A673 (cell line): ENCODE results near the gene WFDC1. TPM values are rescaled to one million over a fixed set of nuclear protein-coding genes. Genes with fewer than 3 reads are reported as not detected.

ENCODE experiments used
- BruUV-seq: library from RNA; stranded (reverse); fragments of 400-500 nt; replicated peaks from 2 replicates; lab custom pipeline; 2021; lab: Mats Ljungman, UMichigan
- CTCF ChIA-PET: fragments of 300-600 bp; sonication (Branson Sonifier 250); formaldehyde crosslinking; loops from one replicate; lab custom pipeline; 2022; ENCODE audit warnings: antibody characterized with exemption; lab: Charles Lee
- POLR2A ChIA-PET: fragments of 300-600 bp; sonication (Branson Sonifier 250); formaldehyde crosslinking; loops from one replicate; lab custom pipeline; 2022; ENCODE audit warnings: antibody characterized with exemption; ENCODE audit not compliant: low non-redundant PET; lab: Charles Lee
- DNase-seq: peaks from one replicate; pipeline ENCODE4 v3.0.0-alpha.2; 2015; ENCODE audit warnings: low spot score
- H3K27ac ChIP-seq: fragments of 200-600 bp; sonication (generic); 2 replicates; pipeline ENCODE4 v1.5.1; 2016; ENCODE audit warnings: mixed run types, low read depth, mild to moderate bottlenecking, mixed read lengths, antibody characterized with exemption, low read length; ENCODE audit not compliant: poor library complexity, severe bottlenecking
- H3K27me3 ChIP-seq: fragments of 200-600 bp; sonication (generic); replicated peaks from 2 replicates; pipeline ENCODE4 v1.6.1; 2017; ENCODE audit warnings: mixed run types, low read depth, mild to moderate bottlenecking, mixed read lengths, antibody characterized with exemption, low read length; ENCODE audit not compliant: insufficient read depth, poor library complexity
- H3K36me3 ChIP-seq: fragments of 200-600 bp; sonication (generic); 2 replicates; pipeline ENCODE4 v1.6.1; 2016; ENCODE audit warnings: mixed run types, mild to moderate bottlenecking, mixed read lengths, antibody characterized with exemption, low read length; ENCODE audit not compliant: insufficient read depth, poor library complexity, severe bottlenecking
- H3K4me1 ChIP-seq: fragments of 200-600 bp; sonication (generic); 2 replicates; pipeline ENCODE4 v1.6.1; 2017; ENCODE audit warnings: mixed run types, mild to moderate bottlenecking, mixed read lengths, antibody characterized with exemption, low read length; ENCODE audit not compliant: insufficient read depth, poor library complexity, severe bottlenecking
- H3K4me3 ChIP-seq: fragments of 200-600 bp; sonication (generic); 2 replicates; pipeline ENCODE4 v1.5.1; 2016; ENCODE audit warnings: low read depth, mixed run types, mild to moderate bottlenecking, mixed read lengths, low read length; ENCODE audit not compliant: poor library complexity, severe bottlenecking
- H3K9me3 ChIP-seq: fragments of 200-600 bp; sonication (generic); 2 replicates; pipeline ENCODE4 v1.6.1; 2016; ENCODE audit warnings: mixed run types, low read depth, mild to moderate bottlenecking, mixed read lengths, antibody characterized with exemption, low read length; ENCODE audit not compliant: poor library complexity, severe bottlenecking
- CTCF ChIP-seq: fragments of 300-800, 200-600 bp; sonication (generic); conservative IDR thresholded peaks from 2 replicates; pipeline ENCODE4 v1.5.1; 2017; ENCODE audit warnings: low read depth, mild to moderate bottlenecking, antibody characterized with exemption, low read length, moderate library complexity, mixed read lengths
- EZH2 ChIP-seq: fragments of 200-600 bp; sonication (generic); IDR thresholded peaks from 2 replicates; pipeline ENCODE4 v1.6.1; 2017; ENCODE audit warnings: borderline replicate concordance, low read depth, mild to moderate bottlenecking, mixed read lengths, antibody characterized with exemption, low read length; ENCODE audit not compliant: poor library complexity, severe bottlenecking
- intact Hi-C: fragments of 100-400 bp; cut with micrococcal nuclease; formaldehyde crosslinking; loops from one replicate; pipeline ENCODE4 v1.10.0; 2022; ENCODE audit not compliant: unreplicated experiment
- total RNA-seq: library from RNA; stranded (reverse); gene quantifications from 2 replicates; pipeline ENCODE4 v1.2.3, GENCODE V29; 2021

Gene WFDC1
- total RNA-seq, 1 experiment from 2014 or later = not detected

GRCh38 chr16:84351630-84352029 is 57.0 kb downstream of the WFDC1 start:
- TF ChIP-seq EZH2 (no peak), CTCF (no peak)
- no peak for DNase-seq
- POLR2A ChIA-PET = no interaction called here
- peaks cover 8% of the 10 kb centered on the region for H3K27me3 ChIP-seq
- CTCF ChIA-PET = no interaction called here
- H3K9me3 ChIP-seq = no peaks in the 10 kb centered on the region
- H3K27ac ChIP-seq = no peak overlapping the region
- intact Hi-C loops = no loop called here
- no TSS peak for BruUV-seq
- H3K4me3 ChIP-seq = no peak overlapping the region
- no peaks in the 10 kb centered on the region for H3K4me1 ChIP-seq
- H3K36me3 ChIP-seq = no peaks in the 10 kb centered on the region

GRCh38 chr16:84354306-84354705 is 59.6 kb downstream of the WFDC1 start:
- H3K4me1 ChIP-seq = no peaks in the 10 kb centered on the region
- ChIA-PET POLR2A (no interaction called here), CTCF (no interaction called here)
- no peaks in the 10 kb centered on the region for H3K36me3 ChIP-seq
- no peak overlapping the region for H3K4me3 ChIP-seq
- peaks cover 19% of the 10 kb centered on the region for H3K27me3 ChIP-seq
- TF ChIP-seq EZH2 = no peak
- TF ChIP-seq CTCF = no peak
- DNase-seq = no peak
- H3K9me3 ChIP-seq = no peaks in the 10 kb centered on the region
- intact Hi-C loops = no loop called here
- no TSS peak for BruUV-seq
- no peak overlapping the region for H3K27ac ChIP-seq

- BruUV-seq = no TSS peak
- ChIA-PET CTCF (no interaction called here), POLR2A (no interaction called here)
- no peak for DNase-seq
- H3K36me3 ChIP-seq = no peaks in the 10 kb centered on the region
- no peaks in the 10 kb centered on the region for H3K9me3 ChIP-seq
- H3K4me1 ChIP-seq = no peaks in the 10 kb centered on the region
- intact Hi-C loops = no loop called here
- H3K27ac ChIP-seq = no peak overlapping the region
- H3K4me3 ChIP-seq = no peak overlapping the region
- TF ChIP-seq CTCF (no peak), EZH2 (no peak)
- peaks cover 19% of the 10 kb centered on the region for H3K27me3 ChIP-seq
Measured at GRCh38 chr16:84355149-84355548, 60.5 kb downstream of the WFDC1 start.
